GM23338 (cell line): ENCODE measurements around the gene NLRC3.

ENCODE experiments used
- CREB1 ChIP-seq: fragments of 250-450 bp; sonication (Bioruptor Pico); IDR thresholded peaks from 2 replicates; pipeline ENCODE4 v1.5.0; 2020; ENCODE audit warnings: low read depth, mild to moderate bottlenecking, moderate library complexity
- ETS1 ChIP-seq: IDR thresholded peaks from 2 replicates; pipeline ENCODE4 v1.6.1; 2016; ENCODE audit warnings: antibody characterized with exemption
- EZH2 ChIP-seq: fragments of 200-600 bp; sonication (generic); IDR thresholded peaks from one replicate; pipeline ENCODE4 v1.8.0; 2017; ENCODE audit warnings: antibody characterized with exemption, mild to moderate bottlenecking, low read depth; ENCODE audit not compliant: unreplicated experiment
- EZH2phosphoT487 ChIP-seq: fragments of 200-600 bp; sonication (generic); IDR thresholded peaks from one replicate; pipeline ENCODE4 v1.8.1; 2018; ENCODE audit warnings: antibody characterized with exemption; ENCODE audit not compliant: unreplicated experiment
- JUNB ChIP-seq: IDR thresholded peaks from one replicate; pipeline ENCODE4 v1.6.1; 2016; ENCODE audit warnings: antibody characterized with exemption; ENCODE audit not compliant: unreplicated experiment
- NANOG ChIP-seq: IDR thresholded peaks from 2 replicates; pipeline ENCODE4 v1.6.1; 2016; ENCODE audit warnings: antibody characterized with exemption, borderline replicate concordance
- POLR2AphosphoS5 ChIP-seq: IDR thresholded peaks from 2 replicates; pipeline ENCODE4 v1.6.1; 2016; ENCODE audit warnings: antibody characterized with exemption, low read depth
- STAT1 ChIP-seq: IDR thresholded peaks from one replicate; pipeline ENCODE4 v1.6.1; 2016; ENCODE audit warnings: antibody characterized with exemption; ENCODE audit not compliant: unreplicated experiment
- ZNF114 ChIP-seq: fragments of 250-450 bp; sonication (Bioruptor Pico); IDR thresholded peaks from 2 replicates; pipeline ENCODE4 v1.5.0; 2020; ENCODE audit warnings: mild to moderate bottlenecking, moderate library complexity
- ZNF331 ChIP-seq: fragments of 250-450 bp; sonication (Bioruptor Pico); IDR thresholded peaks from 2 replicates; pipeline ENCODE4 v1.5.0; 2020; ENCODE audit warnings: low read depth, mild to moderate bottlenecking, moderate library complexity
- TF ChIP-seq, protein P1 (sequence below), 2 experiments: fragments of 200-600 bp in 1 of 2; sonication (generic) in 1 of 2; conservative IDR thresholded peaks; 2 replicates each; pipeline versions ENCODE4 v1.5.1 to v1.6.1; 2016 to 2017; ENCODE audit warnings: antibody characterized with exemption in 2 of 2, low read depth in 2 of 2, mild to moderate bottlenecking in 2 of 2, moderate library complexity in 1 of 2
- TF ChIP-seq, protein P2 (sequence below): IDR thresholded peaks from one replicate; pipeline ENCODE4 v1.6.1; 2018; ENCODE audit warnings: antibody characterized with exemption; ENCODE audit not compliant: unreplicated experiment

DNA sequence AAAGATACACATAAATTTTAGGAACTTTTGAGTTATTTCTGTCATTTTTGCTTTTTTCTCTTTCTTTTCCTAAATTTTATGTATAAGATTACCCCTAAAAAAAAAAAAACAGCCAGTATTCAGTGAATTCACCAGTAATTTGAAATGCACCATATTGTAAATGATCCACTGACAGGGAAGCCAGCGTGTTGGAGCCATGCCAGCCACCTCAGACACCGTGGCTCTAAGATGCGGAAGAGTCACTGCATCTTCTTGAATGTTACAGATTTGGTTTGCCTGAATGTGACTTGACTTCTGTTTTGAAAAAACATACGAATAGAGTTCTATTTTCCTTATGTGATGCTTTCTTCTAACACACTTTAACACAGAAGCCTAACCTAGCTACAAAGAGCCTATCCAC lies 39.0 kb downstream of the NLRC3 start:
- TF ChIP-seq, protein P1, sequence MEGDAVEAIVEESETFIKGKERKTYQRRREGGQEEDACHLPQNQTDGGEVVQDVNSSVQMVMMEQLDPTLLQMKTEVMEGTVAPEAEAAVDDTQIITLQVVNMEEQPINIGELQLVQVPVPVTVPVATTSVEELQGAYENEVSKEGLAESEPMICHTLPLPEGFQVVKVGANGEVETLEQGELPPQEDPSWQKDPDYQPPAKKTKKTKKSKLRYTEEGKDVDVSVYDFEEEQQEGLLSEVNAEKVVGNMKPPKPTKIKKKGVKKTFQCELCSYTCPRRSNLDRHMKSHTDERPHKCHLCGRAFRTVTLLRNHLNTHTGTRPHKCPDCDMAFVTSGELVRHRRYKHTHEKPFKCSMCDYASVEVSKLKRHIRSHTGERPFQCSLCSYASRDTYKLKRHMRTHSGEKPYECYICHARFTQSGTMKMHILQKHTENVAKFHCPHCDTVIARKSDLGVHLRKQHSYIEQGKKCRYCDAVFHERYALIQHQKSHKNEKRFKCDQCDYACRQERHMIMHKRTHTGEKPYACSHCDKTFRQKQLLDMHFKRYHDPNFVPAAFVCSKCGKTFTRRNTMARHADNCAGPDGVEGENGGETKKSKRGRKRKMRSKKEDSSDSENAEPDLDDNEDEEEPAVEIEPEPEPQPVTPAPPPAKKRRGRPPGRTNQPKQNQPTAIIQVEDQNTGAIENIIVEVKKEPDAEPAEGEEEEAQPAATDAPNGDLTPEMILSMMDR (conservative IDR thresholded peaks at IDR 0.05; ENCODE audit: low read depth in 2 of 2), result no peak
- no peak for TF ChIP-seq EZH2
- TF ChIP-seq, protein P2, sequence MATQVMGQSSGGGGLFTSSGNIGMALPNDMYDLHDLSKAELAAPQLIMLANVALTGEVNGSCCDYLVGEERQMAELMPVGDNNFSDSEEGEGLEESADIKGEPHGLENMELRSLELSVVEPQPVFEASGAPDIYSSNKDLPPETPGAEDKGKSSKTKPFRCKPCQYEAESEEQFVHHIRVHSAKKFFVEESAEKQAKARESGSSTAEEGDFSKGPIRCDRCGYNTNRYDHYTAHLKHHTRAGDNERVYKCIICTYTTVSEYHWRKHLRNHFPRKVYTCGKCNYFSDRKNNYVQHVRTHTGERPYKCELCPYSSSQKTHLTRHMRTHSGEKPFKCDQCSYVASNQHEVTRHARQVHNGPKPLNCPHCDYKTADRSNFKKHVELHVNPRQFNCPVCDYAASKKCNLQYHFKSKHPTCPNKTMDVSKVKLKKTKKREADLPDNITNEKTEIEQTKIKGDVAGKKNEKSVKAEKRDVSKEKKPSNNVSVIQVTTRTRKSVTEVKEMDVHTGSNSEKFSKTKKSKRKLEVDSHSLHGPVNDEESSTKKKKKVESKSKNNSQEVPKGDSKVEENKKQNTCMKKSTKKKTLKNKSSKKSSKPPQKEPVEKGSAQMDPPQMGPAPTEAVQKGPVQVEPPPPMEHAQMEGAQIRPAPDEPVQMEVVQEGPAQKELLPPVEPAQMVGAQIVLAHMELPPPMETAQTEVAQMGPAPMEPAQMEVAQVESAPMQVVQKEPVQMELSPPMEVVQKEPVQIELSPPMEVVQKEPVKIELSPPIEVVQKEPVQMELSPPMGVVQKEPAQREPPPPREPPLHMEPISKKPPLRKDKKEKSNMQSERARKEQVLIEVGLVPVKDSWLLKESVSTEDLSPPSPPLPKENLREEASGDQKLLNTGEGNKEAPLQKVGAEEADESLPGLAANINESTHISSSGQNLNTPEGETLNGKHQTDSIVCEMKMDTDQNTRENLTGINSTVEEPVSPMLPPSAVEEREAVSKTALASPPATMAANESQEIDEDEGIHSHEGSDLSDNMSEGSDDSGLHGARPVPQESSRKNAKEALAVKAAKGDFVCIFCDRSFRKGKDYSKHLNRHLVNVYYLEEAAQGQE, result no peak
- TF ChIP-seq EZH2phosphoT487, result no peak
- TF ChIP-seq ETS1, result no peak
- no peak for TF ChIP-seq POLR2AphosphoS5
- TF ChIP-seq JUNB, result no peak
- no peak for TF ChIP-seq NANOG
- TF ChIP-seq CREB1 (CRISPR knock-in tag), result no peak
- no peak for TF ChIP-seq STAT1
- TF ChIP-seq ZNF331 (CRISPR knock-in tag), result no peak
- TF ChIP-seq ZNF114 (CRISPR knock-in tag), result no peak
